HepG2 (cell line): Measurements from ENCODE around the gene BMAL1.

ENCODE experiments used
- CTCF ChIP-seq: sonication (generic); formaldehyde crosslinking; IDR thresholded peaks from 2 replicates; pipeline ENCODE4 v1.5.0; 2020; ENCODE audit warnings: mild to moderate bottlenecking, missing genetic modification reagents, moderate library complexity
- GABPA ChIP-seq, 2 experiments: IDR thresholded peaks; 2 replicates each; pipeline ENCODE4 v1.6.1; 2011 to 2016; ENCODE audit warnings: low read depth in 2 of 2, low read length in 1 of 2, missing biosample characterization in 1 of 2, missing genetic modification characterization in 1 of 2
- JDP2 ChIP-seq: sonication (generic); formaldehyde crosslinking; IDR thresholded peaks from 2 replicates; pipeline ENCODE4 v1.8.1; 2022; ENCODE audit warnings: missing genetic modification reagents, borderline replicate concordance
- POLR2A ChIP-seq, 2 experiments: IDR thresholded peaks; 2 replicates each; pipeline ENCODE4 v1.6.1; 2011; ENCODE audit warnings: low read depth in 2 of 2, low read length in 2 of 2, mild to moderate bottlenecking in 1 of 2, moderate library complexity in 1 of 2; ENCODE audit not compliant: insufficient read depth in 1 of 2
- ZNF451 ChIP-seq: sonication (generic); formaldehyde crosslinking; IDR thresholded peaks from 2 replicates; pipeline ENCODE4 v1.5.0; 2020; ENCODE audit warnings: mild to moderate bottlenecking, missing genetic modification reagents

GRCh38 chr11:13348305-13348704, 70.7 kb downstream of the BMAL1 start:
- no peak for TF ChIP-seq CTCF (CRISPR knock-in tag)
- no peak for TF ChIP-seq ZNF451 (CRISPR knock-in tag)
- no peak for TF ChIP-seq POLR2A (IDR thresholded peaks at IDR 0.05; ENCODE audit: insufficient read depth in 1 of 2, low read depth in 2 of 2, low read length in 2 of 2)
- TF ChIP-seq GABPA (IDR thresholded peaks at IDR 0.05; ENCODE audit: low read depth, low read length) = no peak
- TF ChIP-seq GABPA (CRISPR knock-in tag; IDR thresholded peaks at IDR 0.05; ENCODE audit: low read depth) = no peak
- TF ChIP-seq JDP2 (CRISPR knock-in tag) = no peak
